MM.1S (cell line): ENCODE results near the gene SLITRK6.
"Not testable (repeated sequence)": the region's sequence is repeated elsewhere in the genome, so short reads cannot be mapped to it uniquely, and the experiment has no call there.

Source experiments
- DNase-seq: peaks from one replicate; pipeline ENCODE4 v3.0.0-alpha.2; 2015
- H2AFZ ChIP-seq: fragments of 300-600 bp; sonication (generic); 2 replicates; pipeline ENCODE4 v1.6.0; 2016; ENCODE audit warnings: antibody characterized with exemption, low read length
- H3F3A ChIP-seq: fragments of 300-600 bp; sonication (generic); 2 replicates; pipeline ENCODE4 v1.6.1; 2016; ENCODE audit warnings: mild to moderate bottlenecking, antibody characterized with exemption, low read length, moderate library complexity, mixed read lengths; ENCODE audit not compliant: insufficient read depth
- H3K27ac ChIP-seq: fragments of 300-600 bp; sonication (generic); 2 replicates; pipeline ENCODE4 v1.5.1; 2016; ENCODE audit warnings: mild to moderate bottlenecking, low read length
- H3K27me3 ChIP-seq: fragments of 300-600 bp; sonication (generic); replicated peaks from 2 replicates; pipeline ENCODE4 v1.6.0; 2016; ENCODE audit warnings: low read length; ENCODE audit not compliant: insufficient read depth
- H3K36me3 ChIP-seq: fragments of 300-600 bp; sonication (generic); replicated peaks from 2 replicates; pipeline ENCODE4 v1.6.1; 2016; ENCODE audit warnings: mild to moderate bottlenecking, low read length, mixed read lengths; ENCODE audit not compliant: insufficient read depth
- H3K4me1 ChIP-seq: fragments of 300-600 bp; sonication (generic); 2 replicates; pipeline ENCODE4 v1.6.1; 2016; ENCODE audit warnings: low read length, mixed read lengths
- H3K4me2 ChIP-seq: fragments of 300-600 bp; sonication (generic); 2 replicates; pipeline ENCODE4 v1.6.0; 2016; ENCODE audit warnings: low read depth, low read length
- H3K4me3 ChIP-seq: fragments of 300-600 bp; sonication (generic); 2 replicates; pipeline ENCODE4 v1.5.1; 2016; ENCODE audit warnings: low read length, mixed read lengths
- H3K79me2 ChIP-seq: fragments of 300-600 bp; sonication (generic); 2 replicates; pipeline ENCODE4 v1.6.1; 2016; ENCODE audit warnings: mixed run types, low read length, mixed read lengths
- H3K9ac ChIP-seq: fragments of 300-600 bp; sonication (generic); 2 replicates; pipeline ENCODE4 v1.6.1; 2016; ENCODE audit warnings: low read length, mixed read lengths
- H3K9me2 ChIP-seq: fragments of 300-600 bp; sonication (generic); replicated peaks from 2 replicates; pipeline ENCODE4 v1.6.1; 2016; ENCODE audit warnings: mild to moderate bottlenecking, low read length, mixed read lengths; ENCODE audit not compliant: insufficient read depth
- H3K9me3 ChIP-seq: fragments of 300-600 bp; sonication (generic); replicated peaks from 2 replicates; pipeline ENCODE4 v1.6.1; 2016; ENCODE audit warnings: mild to moderate bottlenecking, low read length, mixed read lengths; ENCODE audit not compliant: insufficient read depth
- H4K20me1 ChIP-seq: fragments of 300-600 bp; sonication (generic); 2 replicates; pipeline ENCODE4 v1.6.1; 2016; ENCODE audit warnings: mild to moderate bottlenecking, low read length, moderate library complexity, mixed read lengths; ENCODE audit not compliant: insufficient read depth
- CTCF ChIP-seq: fragments of 300-600 bp; sonication (generic); IDR thresholded peaks from 2 replicates; pipeline ENCODE4 v1.5.1; 2016; ENCODE audit warnings: antibody characterized with exemption, low read length, mixed read lengths
- EZH2 ChIP-seq: fragments of 300-600 bp; sonication (generic); optimal IDR thresholded peaks from 2 replicates; pipeline ENCODE3; 2017; ENCODE audit warnings: low read depth, mild to moderate bottlenecking, antibody characterized with exemption, low read length, mixed read lengths
- EZH2phosphoT487 ChIP-seq: fragments of 300-600 bp; sonication (generic); IDR thresholded peaks from 2 replicates; pipeline ENCODE4 v1.6.1; 2018; ENCODE audit warnings: antibody characterized with exemption, low read length

Gene SLITRK6

GRCh38 chr13:85755123-85755522 lies 44.1 kb downstream of the SLITRK6 start:
- TF ChIP-seq EZH2 = no peak
- no peak for TF ChIP-seq EZH2phosphoT487
- no peak for TF ChIP-seq CTCF
- no peaks in the 10 kb centered on the region for H3K9me2 ChIP-seq
- H3K9ac ChIP-seq = no peak overlapping the region
- no peaks in the 10 kb centered on the region for H3F3A ChIP-seq
- no peak overlapping the region for H2AFZ ChIP-seq
- no peak overlapping the region for H3K27ac ChIP-seq
- no peaks in the 10 kb centered on the region for H3K9me3 ChIP-seq
- no peaks in the 10 kb centered on the region for H3K4me1 ChIP-seq
- DNase-seq = no peak
- H3K4me3 ChIP-seq = no peak overlapping the region
- H3K27me3 ChIP-seq = no peaks in the 10 kb centered on the region
- H3K4me2 ChIP-seq = no peak overlapping the region
- H3K36me3 ChIP-seq = no peaks in the 10 kb centered on the region
- H4K20me1 ChIP-seq = no peaks in the 10 kb centered on the region
- no peaks in the 10 kb centered on the region for H3K79me2 ChIP-seq

GRCh38 chr13:85743201-85743770 lies 55.9 kb downstream of the SLITRK6 start:
- H4K20me1 ChIP-seq, H3K36me3 ChIP-seq, H3K9me2 ChIP-seq, H3K27me3 ChIP-seq, H3K9me3 ChIP-seq, H3F3A ChIP-seq, DNase-seq, H3K4me1 ChIP-seq, H3K27ac ChIP-seq, H3K79me2 ChIP-seq, H2AFZ ChIP-seq, H3K9ac ChIP-seq, H3K4me3 ChIP-seq, H3K4me2 ChIP-seq: not testable (repeated sequence)
